ENCODE results near the gene SLC36A3.

GRCh38 chr5:151251621-151252020, 51.9 kb downstream of the SLC36A3 start:
- TF ChIP-seq CTCF (IDR thresholded peaks at IDR 0.05) (no peak), EZH2 (IDR thresholded peaks at IDR 0.05; ENCODE audit: borderline replicate concordance, insufficient read depth, low read depth, low read length, poor library complexity, severe bottlenecking) (no peak)
